ENCODE results near the gene SLC31A1. TPM values are rescaled to one million over a fixed set of nuclear protein-coding genes. Genes with fewer than 3 reads are reported as not detected.
"Not testable (repeated sequence)": the region's sequence is repeated elsewhere in the genome, so short reads cannot be mapped to it uniquely, and the experiment has no call there.

The SLC31A1 gene
- total and polyA plus RNA-seq, 2 experiments from 2014 or later = 15.0 to 32.1 TPM

- no peak for TF ChIP-seq ZNF462 (CRISPR knock-in tag; IDR thresholded peaks at IDR 0.05)
Measured at GRCh38 chr9:113247640-113248039, 26.3 kb downstream of the SLC31A1 start (continued).

- not testable (repeated sequence) for H3K9me3 Mint-ChIP-seq; ATAC-seq; H3K27ac ChIP-seq (ENCODE audit: low read depth); H3K4me2 ChIP-seq; H2AFZ ChIP-seq; H3K36me3 ChIP-seq (ENCODE audit: insufficient read depth); H3K27me3 ChIP-seq (ENCODE audit: insufficient read depth); H3K79me2 ChIP-seq (replicated peaks; ENCODE audit: insufficient read depth); H3K4me1 ChIP-seq (ENCODE audit: insufficient read depth); H3K27ac Mint-ChIP-seq; H3F3A ChIP-seq (replicated peaks; ENCODE audit: low read depth); H3K4me3 ChIP-seq; DNase-seq (ENCODE audit: low spot score); H3K9me2 ChIP-seq (ENCODE audit: insufficient read depth); H3K4me1 Mint-ChIP-seq; H3K27me3 Mint-ChIP-seq (ENCODE audit: insufficient read depth, low read depth, poor library complexity); H4K20me1 ChIP-seq (replicated peaks; ENCODE audit: insufficient read depth); H3K4me3 Mint-ChIP-seq
- peaks cover 18% of the 10 kb centered on the region for H3K36me3 Mint-ChIP-seq (ENCODE audit: low read depth)
Measured at GRCh38 chr9:113249661-113250060, 28.3 kb downstream of the SLC31A1 start.

- H3F3A ChIP-seq (replicated peaks; ENCODE audit: low read depth) = no peaks in the 10 kb centered on the region
- peaks cover 3% of the 10 kb centered on the region for H3K27me3 Mint-ChIP-seq (ENCODE audit: insufficient read depth, low read depth, poor library complexity)
- no peak for DNase-seq (ENCODE audit: low spot score)
- no peak overlapping the region for H3K4me3 ChIP-seq
- H3K9me3 Mint-ChIP-seq = peaks cover 9% of the 10 kb centered on the region; the same call in 2 of the 3 replicates
- H3K9me2 ChIP-seq (ENCODE audit: insufficient read depth) = no peaks in the 10 kb centered on the region
- no peaks in the 10 kb centered on the region for H3K4me1 ChIP-seq (ENCODE audit: insufficient read depth)
- H3K36me3 ChIP-seq (ENCODE audit: insufficient read depth) = no peaks in the 10 kb centered on the region; the same call in 1 of the 2 replicates
- H2AFZ ChIP-seq = no peak overlapping the region
- H3K4me3 Mint-ChIP-seq = no peak overlapping the region
- H3K4me1 Mint-ChIP-seq = no peaks in the 10 kb centered on the region
- H3K36me3 Mint-ChIP-seq (ENCODE audit: low read depth) = peaks cover 18% of the 10 kb centered on the region
- no peak for ATAC-seq
- H4K20me1 ChIP-seq (replicated peaks; ENCODE audit: insufficient read depth) = 0 out of 2 replicates have a peak, but pooled peaks cover 5% of the 10 kb centered on the region
- no peaks in the 10 kb centered on the region for H3K27me3 ChIP-seq (ENCODE audit: insufficient read depth)
- H3K79me2 ChIP-seq (replicated peaks; ENCODE audit: insufficient read depth) = no peaks in the 10 kb centered on the region; the same call in 1 of the 2 replicates
- H3K27ac ChIP-seq (ENCODE audit: low read depth) = no peak overlapping the region
- no peak overlapping the region for H3K27ac Mint-ChIP-seq
- no peak overlapping the region for H3K4me2 ChIP-seq
- TF ChIP-seq ZNF114 (CRISPR knock-in tag; IDR thresholded peaks at IDR 0.05) (no peak), POLR2AphosphoS5 (IDR thresholded peaks at IDR 0.05; ENCODE audit: low read depth) (no peak), ZNF331 (CRISPR knock-in tag; IDR thresholded peaks at IDR 0.05; ENCODE audit: low read depth) (no peak)
- TF ChIP-seq, protein P1, sequence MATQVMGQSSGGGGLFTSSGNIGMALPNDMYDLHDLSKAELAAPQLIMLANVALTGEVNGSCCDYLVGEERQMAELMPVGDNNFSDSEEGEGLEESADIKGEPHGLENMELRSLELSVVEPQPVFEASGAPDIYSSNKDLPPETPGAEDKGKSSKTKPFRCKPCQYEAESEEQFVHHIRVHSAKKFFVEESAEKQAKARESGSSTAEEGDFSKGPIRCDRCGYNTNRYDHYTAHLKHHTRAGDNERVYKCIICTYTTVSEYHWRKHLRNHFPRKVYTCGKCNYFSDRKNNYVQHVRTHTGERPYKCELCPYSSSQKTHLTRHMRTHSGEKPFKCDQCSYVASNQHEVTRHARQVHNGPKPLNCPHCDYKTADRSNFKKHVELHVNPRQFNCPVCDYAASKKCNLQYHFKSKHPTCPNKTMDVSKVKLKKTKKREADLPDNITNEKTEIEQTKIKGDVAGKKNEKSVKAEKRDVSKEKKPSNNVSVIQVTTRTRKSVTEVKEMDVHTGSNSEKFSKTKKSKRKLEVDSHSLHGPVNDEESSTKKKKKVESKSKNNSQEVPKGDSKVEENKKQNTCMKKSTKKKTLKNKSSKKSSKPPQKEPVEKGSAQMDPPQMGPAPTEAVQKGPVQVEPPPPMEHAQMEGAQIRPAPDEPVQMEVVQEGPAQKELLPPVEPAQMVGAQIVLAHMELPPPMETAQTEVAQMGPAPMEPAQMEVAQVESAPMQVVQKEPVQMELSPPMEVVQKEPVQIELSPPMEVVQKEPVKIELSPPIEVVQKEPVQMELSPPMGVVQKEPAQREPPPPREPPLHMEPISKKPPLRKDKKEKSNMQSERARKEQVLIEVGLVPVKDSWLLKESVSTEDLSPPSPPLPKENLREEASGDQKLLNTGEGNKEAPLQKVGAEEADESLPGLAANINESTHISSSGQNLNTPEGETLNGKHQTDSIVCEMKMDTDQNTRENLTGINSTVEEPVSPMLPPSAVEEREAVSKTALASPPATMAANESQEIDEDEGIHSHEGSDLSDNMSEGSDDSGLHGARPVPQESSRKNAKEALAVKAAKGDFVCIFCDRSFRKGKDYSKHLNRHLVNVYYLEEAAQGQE (IDR thresholded peaks at IDR 0.05; ENCODE audit: unreplicated experiment) = no peak
- TF ChIP-seq, protein P2, sequence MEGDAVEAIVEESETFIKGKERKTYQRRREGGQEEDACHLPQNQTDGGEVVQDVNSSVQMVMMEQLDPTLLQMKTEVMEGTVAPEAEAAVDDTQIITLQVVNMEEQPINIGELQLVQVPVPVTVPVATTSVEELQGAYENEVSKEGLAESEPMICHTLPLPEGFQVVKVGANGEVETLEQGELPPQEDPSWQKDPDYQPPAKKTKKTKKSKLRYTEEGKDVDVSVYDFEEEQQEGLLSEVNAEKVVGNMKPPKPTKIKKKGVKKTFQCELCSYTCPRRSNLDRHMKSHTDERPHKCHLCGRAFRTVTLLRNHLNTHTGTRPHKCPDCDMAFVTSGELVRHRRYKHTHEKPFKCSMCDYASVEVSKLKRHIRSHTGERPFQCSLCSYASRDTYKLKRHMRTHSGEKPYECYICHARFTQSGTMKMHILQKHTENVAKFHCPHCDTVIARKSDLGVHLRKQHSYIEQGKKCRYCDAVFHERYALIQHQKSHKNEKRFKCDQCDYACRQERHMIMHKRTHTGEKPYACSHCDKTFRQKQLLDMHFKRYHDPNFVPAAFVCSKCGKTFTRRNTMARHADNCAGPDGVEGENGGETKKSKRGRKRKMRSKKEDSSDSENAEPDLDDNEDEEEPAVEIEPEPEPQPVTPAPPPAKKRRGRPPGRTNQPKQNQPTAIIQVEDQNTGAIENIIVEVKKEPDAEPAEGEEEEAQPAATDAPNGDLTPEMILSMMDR (conservative IDR thresholded peaks at IDR 0.05; ENCODE audit: low read depth in 2 of 2) = no peak
Measured at GRCh38 chr9:113250807-113251206, 29.5 kb downstream of the SLC31A1 start.

All from GM23338 (cell line).